H1 (cell line): ENCODE measurements around the gene ATP11A. TPM values are rescaled to one million over a fixed set of nuclear protein-coding genes. Genes with fewer than 3 reads are reported as not detected.

Experiments
- CTCF ChIA-PET: fragments of 300-600 bp; sonication (Branson Sonifier 250); formaldehyde crosslinking; loops from one replicate; lab custom pipeline; 2021; ENCODE audit not compliant: partially characterized antibody; lab: Charles Lee
- POLR2A ChIA-PET: fragments of 300-600 bp; sonication (Branson Sonifier 250); formaldehyde crosslinking; loops from one replicate; lab custom pipeline; 2021; ENCODE audit warnings: inconsistent platforms; ENCODE audit not compliant: partially characterized antibody; lab: Charles Lee
- DNase-seq, 2 experiments: peaks; one replicate each; pipeline versions ENCODE4 v3.0.0 to v3.0.0-alpha.2; 2010 to 2022; ENCODE audit warnings: low spot score in 2 of 2, low read depth in 1 of 2, mixed read lengths in 1 of 2
- FAIRE-seq: peaks from 2 replicates; lab custom pipeline; 2011; peaks lifted over from hg19 to GRCh38; lab: Jason Lieb, UNC
- H2AFZ ChIP-seq: 2 replicates; pipeline ENCODE4 v1.8.1; 2012; ENCODE audit warnings: low read length, inconsistent platforms
- H2AK5ac ChIP-seq: 2 replicates; pipeline ENCODE4 v1.6.1; 2013; ENCODE audit warnings: low read depth, low read length
- H2BK120ac ChIP-seq: replicated peaks from 2 replicates; pipeline ENCODE3; 2013; ENCODE audit warnings: low read depth, low read length, inconsistent platforms
- H2BK12ac ChIP-seq: 2 replicates; pipeline ENCODE4 v1.6.1; 2013; ENCODE audit warnings: low read depth, low read length
- H2BK15ac ChIP-seq: 2 replicates; pipeline ENCODE4 v1.6.1; 2013; ENCODE audit warnings: low read length
- H2BK20ac ChIP-seq: 2 replicates; pipeline ENCODE4 v1.6.1; 2013; ENCODE audit warnings: low read length
- H2BK5ac ChIP-seq: 2 replicates; pipeline ENCODE4 v1.6.1; 2013; ENCODE audit warnings: low read depth, low read length
- H3K14ac ChIP-seq: 2 replicates; pipeline ENCODE4 v1.6.1; 2013; ENCODE audit warnings: inconsistent platforms; ENCODE audit not compliant: insufficient read length
- H3K18ac ChIP-seq: 2 replicates; pipeline ENCODE4 v1.6.1; 2013; ENCODE audit warnings: low read length; ENCODE audit errors: extremely low read depth
- H3K23ac ChIP-seq: 2 replicates; pipeline ENCODE4 v1.6.1; 2013; ENCODE audit warnings: inconsistent platforms; ENCODE audit not compliant: insufficient read length
- H3K23me2 ChIP-seq: 2 replicates; pipeline ENCODE4 v1.6.1; 2013; ENCODE audit warnings: low read depth, low read length
- H3K27ac ChIP-seq: 2 replicates; pipeline ENCODE4 v1.6.1; 2011; ENCODE audit warnings: low read depth, low read length, inconsistent platforms
- H3K27me3 ChIP-seq, 4 experiments: replicated peaks in 1 of 4; 1 replicate in 1 of 4; 2 replicates in 3 of 4; pipeline versions ENCODE4 v1.6.1 to v1.8.1; 2011 to 2013; ENCODE audit warnings: low read length in 3 of 4, mild to moderate bottlenecking in 3 of 4, inconsistent platforms in 2 of 4, mixed read lengths in 2 of 4, moderate library complexity in 1 of 4; ENCODE audit not compliant: control insufficient read depth in 3 of 4, insufficient read depth in 3 of 4; ENCODE audit errors: extremely low read depth in 1 of 4
- H3K36me3 ChIP-seq, 4 experiments: 2 replicates each; pipeline versions ENCODE4 v1.6.1 to v1.8.1; 2011 to 2013; ENCODE audit warnings: mild to moderate bottlenecking in 4 of 4, low read length in 3 of 4, moderate library complexity in 2 of 4, control low read depth in 1 of 4, inconsistent platforms in 1 of 4; ENCODE audit not compliant: insufficient read depth in 4 of 4, control insufficient read depth in 2 of 4
- H3K4ac ChIP-seq: replicated peaks from 2 replicates; pipeline ENCODE3; 2013; ENCODE audit warnings: low read length, low read depth, mixed read lengths, inconsistent platforms; ENCODE audit not compliant: insufficient read length
- H3K4me1 ChIP-seq, 4 experiments: replicated peaks in 1 of 4; 1 replicate in 1 of 4; 2 replicates in 3 of 4; pipeline versions ENCODE4 v1.6.1 to v1.8.1; 2011 to 2013; ENCODE audit warnings: low read length in 3 of 4, inconsistent platforms in 2 of 4, mixed read lengths in 1 of 4; ENCODE audit not compliant: insufficient read depth in 4 of 4, control insufficient read depth in 3 of 4
- H3K4me2 ChIP-seq, 2 experiments: 2 replicates each; pipeline versions ENCODE4 v1.6.1 to v1.8.1; 2011 to 2013; ENCODE audit warnings: low read depth in 2 of 2, low read length in 2 of 2, control low read depth in 1 of 2, inconsistent platforms in 1 of 2, mild to moderate bottlenecking in 1 of 2; ENCODE audit not compliant: insufficient read depth in 1 of 2
- H3K4me3 ChIP-seq, 4 experiments: fragments of 200-600, 300-600 bp in 1 of 4; sonication (generic), shearing (Covaris generic), sonication (Bioruptor Twin) in 1 of 4; 2 replicates each; pipeline versions ENCODE4 v1.5.1 to v1.8.1; 2011 to 2016; ENCODE audit warnings: low read length in 4 of 4, low read depth in 3 of 4, control low read depth in 2 of 4, inconsistent platforms in 2 of 4, mild to moderate bottlenecking in 2 of 4, mixed read lengths in 1 of 4, moderate library complexity in 1 of 4; ENCODE audit not compliant: insufficient read depth in 2 of 4; ENCODE audit errors: extremely low read depth in 1 of 4
- H3K56ac ChIP-seq: replicated peaks from 2 replicates; pipeline ENCODE3; 2013; ENCODE audit warnings: low read depth, mild to moderate bottlenecking, mixed read lengths, low read length, inconsistent platforms; ENCODE audit not compliant: insufficient read length
- H3K79me1 ChIP-seq: 2 replicates; pipeline ENCODE4 v1.6.1; 2013; ENCODE audit warnings: low read depth, low read length, control low read depth
- H3K79me2 ChIP-seq, 2 experiments: 2 replicates each; pipeline versions ENCODE4 v1.6.1 to v1.8.1; 2012 to 2013; ENCODE audit warnings: low read length in 2 of 2, mild to moderate bottlenecking in 2 of 2, inconsistent platforms in 1 of 2; ENCODE audit not compliant: insufficient read depth in 2 of 2, control insufficient read depth in 1 of 2
- H3K9ac ChIP-seq, 4 experiments: replicated peaks in 1 of 4; 1 replicate in 1 of 4; 2 replicates in 3 of 4; pipeline versions ENCODE4 v1.6.1 to v1.8.1; 2011 to 2013; ENCODE audit warnings: low read depth in 3 of 4, low read length in 3 of 4, control low read depth in 2 of 4, mild to moderate bottlenecking in 2 of 4, moderate library complexity in 2 of 4, inconsistent platforms in 1 of 4; ENCODE audit errors: extremely low read depth in 1 of 4
- H3K9me3 ChIP-seq, 2 experiments: 2 replicates each; pipeline versions ENCODE4 v1.6.1 to v1.8.1; 2012 to 2013; ENCODE audit warnings: mild to moderate bottlenecking in 2 of 2, moderate library complexity in 2 of 2, control low read depth in 1 of 2, inconsistent platforms in 1 of 2, low read depth in 1 of 2, low read length in 1 of 2, mixed read lengths in 1 of 2; ENCODE audit not compliant: insufficient read depth in 2 of 2
- H4K20me1 ChIP-seq, 2 experiments: replicated peaks in 1 of 2; 2 replicates each; pipeline versions ENCODE3 to v1.8.1; 2011 to 2013; ENCODE audit warnings: inconsistent platforms in 2 of 2, low read length in 2 of 2, mild to moderate bottlenecking in 1 of 2; ENCODE audit not compliant: insufficient read depth in 2 of 2, control insufficient read depth in 1 of 2
- H4K5ac ChIP-seq: 2 replicates; pipeline ENCODE4 v1.6.1; 2013; ENCODE audit warnings: low read length, low read depth, mixed read lengths, inconsistent platforms; ENCODE audit not compliant: insufficient read length
- H4K8ac ChIP-seq: 2 replicates; pipeline ENCODE4 v1.8.0; 2013; ENCODE audit warnings: mild to moderate bottlenecking, moderate library complexity, low read length, inconsistent platforms; ENCODE audit not compliant: insufficient read depth; ENCODE audit errors: extremely low read depth
- H4K91ac ChIP-seq: replicated peaks from 2 replicates; pipeline ENCODE3; 2013; ENCODE audit warnings: low read length, mixed read lengths, inconsistent platforms; ENCODE audit not compliant: insufficient read length
- ATF3 ChIP-seq: IDR thresholded peaks from 2 replicates; pipeline ENCODE4 v1.6.1; 2011; ENCODE audit warnings: low read depth, mild to moderate bottlenecking, low read length; ENCODE audit not compliant: insufficient read depth
- BACH1 ChIP-seq: IDR thresholded peaks from 2 replicates; pipeline ENCODE4 v1.6.1; 2012; ENCODE audit warnings: low read length, improper control_type of control experiment
- EGR1 ChIP-seq: IDR thresholded peaks from 2 replicates; pipeline ENCODE4 v1.6.1; 2011; ENCODE audit warnings: low read depth, low read length, borderline replicate concordance
- PHF8 ChIP-seq: fragments of 200-600 bp; sonication (generic); conservative IDR thresholded peaks from 2 replicates; pipeline ENCODE4 v1.7.1; 2012; ENCODE audit warnings: low read depth, mild to moderate bottlenecking, inconsistent platforms, low read length, moderate library complexity
- YY1 ChIP-seq: IDR thresholded peaks from 2 replicates; pipeline ENCODE4 v1.6.1; 2011; ENCODE audit warnings: low read depth, mild to moderate bottlenecking, low read length
- WGBS, 2 experiments: shearing (Covaris generic) in 1 of 2; methylation state at CpG; one replicate each; pipeline versions ENCODE4 v1.1.6 to v1.1.7; 2013 to 2015; ENCODE audit warnings: low lambda C conversion rate in 2 of 2, mixed read lengths in 2 of 2, inconsistent platforms in 1 of 2, low coverage in 1 of 2, missing lambda C conversion rate in 1 of 2; ENCODE audit not compliant: insufficient replicate concordance in 2 of 2, insufficient coverage in 1 of 2, insufficient read length in 1 of 2; ENCODE audit errors: extremely low coverage in 1 of 2, missing lambda C conversion rate in 1 of 2; 5-methylcytosine and 5-hydroxymethylcytosine counted together
- polyA plus RNA-seq, 7 experiments: library from polyadenylated mRNA; depleted of rRNA in 3 of 7; stranded (reverse) in 5 of 7; unstranded in 2 of 7; fragments of >200 nt in 5 of 7; fragments of 200-250 nt in 2 of 7; gene quantifications; 1 replicate in 5 of 7; 2 replicates in 1 of 7; 4 replicates in 1 of 7; pipeline versions ENCODE4 v1.2.1 to v1.2.3, GENCODE V29; 2011 to 2013; ENCODE audit warnings: missing spikeins in 2 of 7, mixed read lengths in 2 of 7
- total RNA-seq: library from RNA; stranded (reverse); fragmentation: NEBNext Ultra II Directional; extraction: Animal tissue kit (Norgen Biotek cat#: 25700); gene quantifications from 2 replicates; pipeline ENCODE4 v1.2.1, GENCODE V29; 2021

The ATP11A gene
- total and polyA plus RNA-seq, 2 of the 8 experiments (the other 6 are each of a cell fraction or from before 2014, with no cell fraction given), result 28.8 to 72.9 TPM

GRCh38 chr13:112836940-112837339 is 147.1 kb downstream of the ATP11A start:
- Histone ChIP-seq H2BK5ac (no peak overlapping the region), H3K4me2 (no peak overlapping the region), H3K4ac (no peak overlapping the region), H4K20me1 (peaks cover 2% of the 10 kb centered on the region in 2 experiments), H2BK15ac (no peak overlapping the region), H3K9me3 (no peaks in the 10 kb centered on the region), H3K27ac (no peak overlapping the region), H3K36me3 (peaks cover 7 to 49% (median 34%) of the 10 kb centered on the region in 4 experiments; a peak in 7 of 8 replicates), H3K18ac (no peak overlapping the region), H3K79me1 (no peaks in the 10 kb centered on the region), H3K23me2 (no peaks in the 10 kb centered on the region), H4K5ac (no peak overlapping the region), H2AFZ (no peak overlapping the region), H3K27me3 (no peaks in the 10 kb centered on the region), H3K79me2 (no peaks in the 10 kb centered on the region), H2AK5ac (no peak overlapping the region), H4K91ac (no peak overlapping the region), H4K8ac (no peak overlapping the region), H2BK12ac (no peak overlapping the region), H3K9ac (no peak overlapping the region), H3K4me1 (no peaks in the 10 kb centered on the region), H3K4me3 (no peak overlapping the region), H3K56ac (no peak overlapping the region), H3K23ac (no peak overlapping the region), H2BK20ac (no peak overlapping the region), H2BK120ac (no peak overlapping the region), H3K14ac (no peak overlapping the region)
- ChIA-PET CTCF (interaction anchor here (1.3 kb wide), 2 partner anchors 10 to 14 kb away, joined by 3 to 5 read pairs; no protein-coding TSS in a partner anchor), POLR2A (no interaction called here)
- DNase-seq (no peak), FAIRE-seq (no peak)
- 97% methylated on average over 12 of the region's 12 CpGs; no CpG with 5 or more reads in 1 of the 2 experiments for WGBS, 2 experiments
- TF ChIP-seq PHF8, result no peak
- TF ChIP-seq YY1, result no peak
- TF ChIP-seq EGR1, result no peak
- no peak for TF ChIP-seq ATF3
- TF ChIP-seq BACH1, result no peak
